Karpas-422 (cell line): ENCODE measurements around the gene SLC5A5. TPM values are rescaled to one million over a fixed set of nuclear protein-coding genes. Genes with fewer than 3 reads are reported as not detected.

Experiments used
- DNase-seq: peaks from one replicate; pipeline ENCODE4 v3.0.0-alpha.2; 2015
- H2AFZ ChIP-seq: fragments of 200-600 bp; sonication (generic); 2 replicates; pipeline ENCODE4 v1.6.1; 2014; ENCODE audit warnings: antibody characterized with exemption, low read length, mixed read lengths
- H3K27ac ChIP-seq: fragments of 200-600 bp; sonication (generic); 2 replicates; pipeline ENCODE4 v1.5.1; 2014; ENCODE audit warnings: mild to moderate bottlenecking, low read length, moderate library complexity
- H3K27me3 ChIP-seq: fragments of 200-600 bp; sonication (generic); 2 replicates; pipeline ENCODE4 v1.6.1; 2014; ENCODE audit warnings: low read length, mixed read lengths
- H3K36me3 ChIP-seq: fragments of 200-600 bp; sonication (generic); 2 replicates; pipeline ENCODE4 v1.6.1; 2014; ENCODE audit warnings: low read length, mixed read lengths; ENCODE audit not compliant: insufficient read depth
- H3K4me1 ChIP-seq: fragments of 200-600 bp; sonication (generic); 2 replicates; pipeline ENCODE4 v1.6.1; 2014; ENCODE audit warnings: mild to moderate bottlenecking, low read length, mixed read lengths
- H3K4me2 ChIP-seq: fragments of 200-600 bp; sonication (generic); 2 replicates; pipeline ENCODE4 v1.6.1; 2014; ENCODE audit warnings: low read length, low read depth, mild to moderate bottlenecking; ENCODE audit not compliant: poor library complexity, severe bottlenecking
- H3K4me3 ChIP-seq: fragments of 200-600 bp; sonication (generic); 2 replicates; pipeline ENCODE4 v1.5.1; 2014; ENCODE audit warnings: mild to moderate bottlenecking, antibody characterized with exemption, low read length, mixed read lengths
- H3K79me2 ChIP-seq: fragments of 200-600 bp; sonication (generic); 2 replicates; pipeline ENCODE4 v1.6.1; 2014; ENCODE audit warnings: mild to moderate bottlenecking, low read length, mixed read lengths
- H3K9ac ChIP-seq: fragments of 200-600 bp; sonication (generic); 2 replicates; pipeline ENCODE4 v1.6.0; 2014; ENCODE audit warnings: low read length
- H3K9me2 ChIP-seq: fragments of 200-600 bp; sonication (generic), shearing (Covaris generic); replicated peaks from 2 replicates; pipeline ENCODE4 v1.6.0; 2014; ENCODE audit warnings: mild to moderate bottlenecking, low read length, moderate library complexity; ENCODE audit not compliant: insufficient read depth
- H3K9me3 ChIP-seq: fragments of 300-700, 200-600 bp; sonication (generic); 2 replicates; pipeline ENCODE4 v1.6.1; 2014; ENCODE audit warnings: low read length, mixed read lengths
- H4K20me1 ChIP-seq: fragments of 200-600 bp; sonication (generic); 2 replicates; pipeline ENCODE4 v1.6.1; 2014; ENCODE audit warnings: mild to moderate bottlenecking, antibody characterized with exemption, low read length, low read depth; ENCODE audit not compliant: insufficient read depth
- total RNA-seq: library from RNA; depleted of rRNA; stranded (reverse); fragments of >200 nt; shearing (Covaris generic); gene quantifications from 2 replicates; pipeline ENCODE4 v1.2.3, GENCODE V29; 2014; ENCODE audit warnings: low replicate concordance

SLC5A5 gene
- total RNA-seq, 1 experiment from 2014 or later, result not detected

DNA sequence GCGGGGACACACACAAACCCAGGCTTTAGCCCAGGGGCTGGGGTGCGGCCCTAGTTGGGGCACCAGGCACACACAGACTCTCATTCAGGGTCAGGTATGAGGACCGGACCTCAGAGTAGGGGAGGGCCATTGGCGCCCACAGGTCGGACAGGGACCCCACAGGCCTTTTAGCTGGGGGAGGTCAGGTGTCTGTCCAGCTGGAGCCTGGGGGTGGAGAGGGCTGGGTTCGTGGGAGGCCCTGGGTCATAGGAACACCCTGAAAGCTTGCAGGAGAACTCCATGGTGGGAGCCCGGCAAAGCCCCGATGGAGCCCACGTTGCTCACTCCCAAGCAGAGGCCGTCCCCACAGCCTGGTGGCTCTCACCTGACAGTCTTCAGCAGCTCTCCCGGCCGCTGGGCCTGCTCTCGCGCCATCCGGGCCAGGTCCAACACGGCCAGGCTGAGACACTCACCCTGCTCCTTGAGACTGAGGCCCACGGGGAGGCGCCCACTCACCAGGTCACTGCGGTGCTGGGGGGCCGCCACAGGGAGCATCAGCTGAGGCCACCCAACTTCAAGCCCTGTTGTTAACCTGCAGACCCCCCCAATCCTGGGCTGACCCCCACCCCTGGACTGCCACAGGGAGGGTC lies 29.0 kb upstream of the SLC5A5 start:
- Histone ChIP-seq H4K20me1 (no peaks in the 10 kb centered on the region), H3K9me3 (no peaks in the 10 kb centered on the region), H3K27ac (no peak overlapping the region), H3K4me3 (no peak overlapping the region), H3K79me2 (no peaks in the 10 kb centered on the region), H3K9me2 (no peaks in the 10 kb centered on the region), H3K36me3 (no peaks in the 10 kb centered on the region), H2AFZ (no peak overlapping the region), H3K9ac (no peak overlapping the region), H3K4me2 (no peak overlapping the region), H3K4me1 (peaks cover 5% of the 10 kb centered on the region), H3K27me3 (no peaks in the 10 kb centered on the region)
- no peak for DNase-seq

GRCh38 chr19:17843292-17843827 lies 28.4 kb upstream of the SLC5A5 start:
- no peak for DNase-seq
- Histone ChIP-seq H3K79me2 (no peaks in the 10 kb centered on the region), H3K4me2 (no peak overlapping the region), H4K20me1 (no peaks in the 10 kb centered on the region), H3K27me3 (no peaks in the 10 kb centered on the region), H3K9me2 (no peaks in the 10 kb centered on the region), H3K9me3 (no peaks in the 10 kb centered on the region), H2AFZ (no peak overlapping the region), H3K4me3 (no peak overlapping the region), H3K27ac (no peak overlapping the region), H3K9ac (no peak overlapping the region), H3K36me3 (no peaks in the 10 kb centered on the region), H3K4me1 (peaks cover 9% of the 10 kb centered on the region)

DNA sequence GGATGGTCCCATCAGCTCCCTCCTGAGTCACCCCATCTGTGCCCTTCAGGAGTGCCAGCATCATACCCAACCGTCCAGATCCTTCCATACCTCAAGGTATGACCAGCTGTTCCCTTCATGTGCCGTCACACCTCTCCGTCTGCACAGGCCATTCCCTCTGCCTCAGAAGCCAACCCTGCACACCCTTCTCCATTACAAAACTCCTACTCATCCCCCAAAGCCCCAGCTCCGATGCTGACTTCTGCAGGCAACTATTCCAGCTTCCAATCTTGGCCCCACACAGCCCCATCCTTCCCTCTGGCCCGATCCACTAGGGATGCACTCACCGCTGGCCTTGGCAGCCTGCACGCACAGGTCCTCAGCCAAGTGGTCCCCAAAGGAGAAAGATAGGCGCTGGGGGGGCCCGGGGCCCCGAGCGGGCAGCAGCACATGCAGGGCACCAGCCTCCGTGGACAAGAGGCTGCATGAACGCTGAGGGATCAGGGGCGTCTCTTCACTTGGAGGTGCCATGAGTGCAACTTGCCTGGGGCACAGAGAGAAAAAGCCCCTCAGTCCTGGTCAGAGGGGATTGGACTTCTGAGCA lies 27.7 kb upstream of the SLC5A5 start:
- H3K4me3 ChIP-seq, result no peak overlapping the region
- H3K27me3 ChIP-seq, result no peaks in the 10 kb centered on the region
- H4K20me1 ChIP-seq, result no peaks in the 10 kb centered on the region
- H3K36me3 ChIP-seq, result no peaks in the 10 kb centered on the region
- H2AFZ ChIP-seq, result no peak overlapping the region
- no peak for DNase-seq
- no peaks in the 10 kb centered on the region for H3K9me3 ChIP-seq
- H3K27ac ChIP-seq, result no peak overlapping the region
- no peak overlapping the region for H3K4me2 ChIP-seq
- no peak overlapping the region for H3K9ac ChIP-seq
- peaks cover 9% of the 10 kb centered on the region for H3K4me1 ChIP-seq
- no peaks in the 10 kb centered on the region for H3K9me2 ChIP-seq
- no peaks in the 10 kb centered on the region for H3K79me2 ChIP-seq

GRCh38 chr19:17846146-17846545 lies 25.6 kb upstream of the SLC5A5 start:
- no peaks in the 10 kb centered on the region for H3K9me3 ChIP-seq
- no peak overlapping the region for H2AFZ ChIP-seq
- H3K4me2 ChIP-seq, result no peak overlapping the region
- H3K79me2 ChIP-seq, result no peaks in the 10 kb centered on the region
- no peaks in the 10 kb centered on the region for H4K20me1 ChIP-seq
- no peaks in the 10 kb centered on the region for H3K27me3 ChIP-seq
- H3K4me1 ChIP-seq, result peaks cover 16% of the 10 kb centered on the region
- H3K4me3 ChIP-seq, result no peak overlapping the region
- H3K9me2 ChIP-seq, result no peaks in the 10 kb centered on the region
- DNase-seq, result no peak
- no peaks in the 10 kb centered on the region for H3K36me3 ChIP-seq
- no peak overlapping the region for H3K27ac ChIP-seq
- H3K9ac ChIP-seq, result no peak overlapping the region

DNA sequence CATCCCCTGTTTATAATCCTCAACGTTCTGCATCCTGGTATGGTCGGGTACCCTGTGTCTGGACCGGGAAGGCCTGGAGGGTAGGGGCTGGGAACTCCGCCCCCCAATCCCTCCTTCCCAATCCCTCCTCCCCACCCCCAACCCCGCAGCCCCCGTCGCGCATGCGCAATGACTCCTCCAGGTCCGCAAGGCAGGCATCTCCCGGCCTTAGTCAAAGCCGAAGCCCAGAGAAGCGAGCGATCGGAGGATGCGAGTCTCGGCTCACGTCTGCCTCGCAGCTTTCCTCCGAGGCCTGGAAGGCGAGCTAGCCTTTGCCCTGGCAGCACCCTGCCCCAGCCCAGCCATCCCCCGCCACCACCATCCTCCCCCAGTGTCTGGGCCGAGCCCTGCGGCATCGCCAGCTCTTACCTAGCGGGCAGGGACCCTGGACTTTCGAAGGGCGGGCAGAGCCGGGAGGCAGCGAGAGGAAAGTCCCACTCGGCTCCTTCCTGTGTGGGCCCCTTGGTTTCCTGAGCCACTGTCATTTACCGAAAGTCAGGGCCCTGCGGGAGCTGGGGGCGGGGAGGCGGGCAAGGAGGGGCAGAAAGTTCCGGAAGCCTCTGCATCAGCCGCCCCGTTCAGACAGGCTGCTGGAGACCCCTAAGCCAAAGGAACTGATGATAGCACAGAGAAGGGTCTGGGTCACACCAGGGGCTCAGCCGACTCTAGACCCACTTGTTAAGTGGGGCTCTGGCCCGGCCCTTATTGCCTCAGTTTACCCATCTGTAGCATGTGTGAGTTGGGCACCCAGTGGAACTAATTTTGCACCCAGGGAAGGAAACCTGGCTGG lies 24.0 kb upstream of the SLC5A5 start, which contains the start of gene JAK3:
Gene JAK3 (minus strand): TSS at position 445 of the 829 bp plus-strand sequence. CDS start 3,565 bp downstream, outside the sequence.
- peak; percentile 76 for DNase-seq
- Histone ChIP-seq H2AFZ (peak within 1 kb of the TSS; percentile 82), H4K20me1 (no peaks in the 10 kb centered on the region), H3K27ac (no peak within 1 kb of the TSS), H3K36me3 (no peaks in the 10 kb centered on the region), H3K4me2 (peak within 1 kb of the TSS; percentile 74), H3K9ac (peak within 1 kb of the TSS; percentile 73), H3K79me2 (no peaks in the 10 kb centered on the region), H3K4me3 (peak within 1 kb of the TSS; percentile 61; the same call in 1 of the 2 replicates), H3K9me3 (no peaks in the 10 kb centered on the region), H3K27me3 (no peaks in the 10 kb centered on the region), H3K4me1 (peaks cover 16% of the 10 kb centered on the region), H3K9me2 (no peaks in the 10 kb centered on the region)

DNA sequence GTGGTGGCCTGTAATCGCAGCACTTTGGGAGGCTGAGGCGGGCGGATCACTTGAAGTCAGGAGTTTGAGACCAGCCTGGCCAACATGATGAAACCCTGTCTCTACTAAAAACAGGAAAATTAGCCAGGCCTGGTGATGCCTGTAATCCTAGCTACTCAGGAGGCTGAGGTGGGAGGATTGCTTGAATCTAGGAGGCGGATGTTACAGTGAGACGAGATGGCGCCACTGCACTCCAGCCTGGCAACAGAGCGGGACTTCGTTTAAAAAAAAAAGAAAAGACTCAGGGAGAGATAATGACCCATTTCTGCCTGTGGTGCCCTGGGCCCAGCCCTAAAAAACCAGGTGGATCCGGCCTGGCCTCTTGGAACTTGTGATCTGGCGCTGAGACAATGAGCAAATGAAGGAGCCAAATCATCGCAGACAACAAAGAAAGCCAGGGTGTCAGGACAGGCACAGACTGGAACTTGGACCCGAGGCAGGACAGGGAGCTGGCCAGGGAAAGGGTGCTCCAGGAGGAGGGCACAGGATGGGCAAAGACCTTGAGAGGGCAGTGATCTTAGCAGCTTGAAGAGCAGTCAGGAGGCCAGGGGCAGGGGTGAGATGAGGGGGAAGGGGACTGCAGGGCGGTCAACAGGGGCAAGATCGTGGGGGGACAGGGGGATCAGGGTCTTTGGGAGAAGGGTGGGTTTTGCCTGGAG lies 23.0 kb upstream of the SLC5A5 start:
- Histone ChIP-seq H3K4me1 (peaks cover 16% of the 10 kb centered on the region), H4K20me1 (no peaks in the 10 kb centered on the region), H3K79me2 (no peaks in the 10 kb centered on the region), H3K4me2 (no peak overlapping the region), H3K9me2 (no peaks in the 10 kb centered on the region), H3K4me3 (no peak overlapping the region), H3K9me3 (no peaks in the 10 kb centered on the region), H3K27me3 (no peaks in the 10 kb centered on the region), H3K9ac (no peak overlapping the region), H3K36me3 (no peaks in the 10 kb centered on the region), H3K27ac (no peak overlapping the region), H2AFZ (no peak overlapping the region)
- no peak for DNase-seq

DNA sequence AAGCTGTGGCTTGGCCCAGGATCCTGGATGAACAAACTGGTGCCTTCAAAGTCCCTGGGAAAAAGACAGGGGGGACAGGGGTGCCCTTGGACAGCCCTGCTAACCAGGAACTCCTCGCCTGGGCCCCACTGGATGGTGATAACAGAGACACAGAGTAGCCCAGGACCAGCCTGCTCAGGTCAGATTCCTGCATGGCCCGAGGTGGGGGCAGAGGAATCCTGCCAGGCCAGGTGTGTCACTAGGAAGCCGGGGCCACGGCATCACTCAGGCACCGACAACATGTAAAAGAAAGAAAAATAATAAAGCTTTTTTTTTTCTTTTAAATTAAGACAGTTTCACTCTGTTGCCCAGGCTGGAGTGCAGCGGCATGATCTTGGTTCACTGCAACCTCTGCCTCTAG lies 17.7 kb upstream of the SLC5A5 start:
- no peak overlapping the region for H3K4me2 ChIP-seq
- H3K9me3 ChIP-seq, result no peaks in the 10 kb centered on the region
- H3K27ac ChIP-seq, result no peak overlapping the region
- H3K9me2 ChIP-seq, result no peaks in the 10 kb centered on the region
- peaks cover 8% of the 10 kb centered on the region for H3K4me1 ChIP-seq
- H3K27me3 ChIP-seq, result no peaks in the 10 kb centered on the region
- H3K79me2 ChIP-seq, result no peaks in the 10 kb centered on the region
- no peaks in the 10 kb centered on the region for H3K36me3 ChIP-seq
- no peaks in the 10 kb centered on the region for H4K20me1 ChIP-seq
- H3K9ac ChIP-seq, result no peak overlapping the region
- peak; percentile 27 for DNase-seq
- no peak overlapping the region for H3K4me3 ChIP-seq
- no peak overlapping the region for H2AFZ ChIP-seq
